GM13977 (cell line): Measurements from ENCODE around the gene RASGRF1.
"Not testable (repeated sequence)": the region's sequence is repeated elsewhere in the genome, so short reads cannot be mapped to it uniquely, and the experiment has no call there.

Source experiments
- DNase-seq: peaks from one replicate; pipeline ENCODE4 v3.0.0; 2012; ENCODE audit warnings: low spot score
- in situ Hi-C: fragments of 300-500 bp; cut with MboI; formaldehyde crosslinking; loops from one replicate; pipeline ENCODE4 v1.12.0; 2022; ENCODE audit warnings: low sequenced_read_pairs, low pct_unique_long_range_greater_than_20kb, mixed read lengths, inconsistent platforms; ENCODE audit not compliant: unreplicated experiment
- TF ChIP-seq, protein P1 (sequence below): IDR thresholded peaks from 2 replicates; pipeline ENCODE4 v1.5.1; 2012; ENCODE audit warnings: mild to moderate bottlenecking, control low read depth; ENCODE audit not compliant: insufficient read depth; ENCODE audit errors: extremely low read depth, missing control alignments

RASGRF1 gene

DNA sequence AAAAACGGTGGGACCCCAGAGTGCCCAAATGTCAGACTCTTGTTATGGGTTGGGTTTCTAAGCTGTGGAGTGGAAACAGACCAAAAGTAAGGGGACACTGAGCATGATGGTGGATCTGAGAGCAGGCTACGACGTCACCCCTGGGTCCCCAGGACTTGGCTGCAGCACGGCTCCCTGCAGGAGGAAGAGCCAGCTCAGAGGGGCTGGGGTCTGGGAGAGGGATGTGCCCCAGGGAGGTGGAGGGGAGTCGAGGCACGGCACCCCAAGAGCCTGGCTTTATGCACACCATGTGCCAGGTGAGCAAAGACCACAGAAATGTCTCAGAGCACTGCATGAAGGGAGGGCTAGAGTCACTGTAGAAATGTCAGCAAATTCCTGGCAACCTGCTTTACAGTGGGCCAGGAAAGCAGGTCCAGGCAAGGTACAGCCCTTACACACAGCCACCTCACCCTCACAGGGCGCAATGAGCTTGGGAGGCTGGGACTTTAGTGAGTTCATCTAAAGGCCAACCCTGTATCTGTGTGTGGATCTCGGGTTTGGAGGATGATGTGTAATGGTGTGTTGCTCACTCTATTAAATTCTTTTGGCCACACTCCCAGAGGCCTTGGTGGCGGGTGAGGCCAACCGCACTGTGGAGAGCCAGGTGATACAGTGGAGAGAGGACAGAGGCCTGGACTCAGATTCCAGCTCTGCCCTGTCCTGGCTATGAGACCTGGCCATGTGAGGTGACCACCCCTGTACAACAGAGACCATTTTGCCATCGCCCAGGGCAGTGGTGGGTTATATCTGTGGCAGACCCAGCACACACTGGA, 159.8 kb downstream of the RASGRF1 start:
- no peak for DNase-seq
- in situ Hi-C loops: no loop called here
- TF ChIP-seq, protein P1, sequence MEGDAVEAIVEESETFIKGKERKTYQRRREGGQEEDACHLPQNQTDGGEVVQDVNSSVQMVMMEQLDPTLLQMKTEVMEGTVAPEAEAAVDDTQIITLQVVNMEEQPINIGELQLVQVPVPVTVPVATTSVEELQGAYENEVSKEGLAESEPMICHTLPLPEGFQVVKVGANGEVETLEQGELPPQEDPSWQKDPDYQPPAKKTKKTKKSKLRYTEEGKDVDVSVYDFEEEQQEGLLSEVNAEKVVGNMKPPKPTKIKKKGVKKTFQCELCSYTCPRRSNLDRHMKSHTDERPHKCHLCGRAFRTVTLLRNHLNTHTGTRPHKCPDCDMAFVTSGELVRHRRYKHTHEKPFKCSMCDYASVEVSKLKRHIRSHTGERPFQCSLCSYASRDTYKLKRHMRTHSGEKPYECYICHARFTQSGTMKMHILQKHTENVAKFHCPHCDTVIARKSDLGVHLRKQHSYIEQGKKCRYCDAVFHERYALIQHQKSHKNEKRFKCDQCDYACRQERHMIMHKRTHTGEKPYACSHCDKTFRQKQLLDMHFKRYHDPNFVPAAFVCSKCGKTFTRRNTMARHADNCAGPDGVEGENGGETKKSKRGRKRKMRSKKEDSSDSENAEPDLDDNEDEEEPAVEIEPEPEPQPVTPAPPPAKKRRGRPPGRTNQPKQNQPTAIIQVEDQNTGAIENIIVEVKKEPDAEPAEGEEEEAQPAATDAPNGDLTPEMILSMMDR: no peak

DNA sequence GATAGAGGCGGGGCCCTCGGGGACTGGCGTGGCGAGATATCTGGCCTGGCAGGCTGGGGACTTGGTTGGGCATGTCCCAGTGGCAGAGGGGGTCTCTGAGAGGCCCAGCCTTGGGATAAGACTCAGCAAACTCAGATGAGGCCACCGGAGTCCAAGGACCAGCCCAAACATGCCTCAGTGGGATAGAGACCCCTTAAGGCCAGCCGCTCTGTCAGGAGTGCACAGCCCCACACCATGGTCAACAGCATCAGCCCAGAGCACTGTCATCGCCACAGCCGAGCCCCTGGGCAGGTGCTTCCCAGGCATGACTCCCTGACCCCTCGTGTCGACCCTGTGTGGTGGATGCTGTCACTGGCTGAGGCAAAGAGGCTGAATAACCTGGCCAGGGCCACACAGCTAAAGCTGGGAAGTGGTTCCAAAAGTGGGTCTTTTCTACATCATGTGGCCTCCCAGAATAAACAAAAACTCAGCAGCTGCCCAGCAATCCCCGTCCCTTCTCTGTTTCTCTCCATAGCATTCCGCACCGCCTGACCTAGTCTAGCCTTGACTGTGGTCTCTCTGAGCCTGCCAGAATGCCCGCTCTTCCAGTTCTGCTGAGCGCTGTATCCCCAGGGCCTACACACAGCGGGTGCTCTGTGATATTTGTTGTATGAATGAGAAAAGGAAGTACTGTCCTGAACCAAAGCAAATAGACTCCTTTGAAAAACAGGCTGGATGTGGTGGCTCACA, 160.9 kb downstream of the RASGRF1 start:
- in situ Hi-C loops: no loop called here
- TF ChIP-seq, protein P1: no peak
- DNase-seq: no peak

DNA sequence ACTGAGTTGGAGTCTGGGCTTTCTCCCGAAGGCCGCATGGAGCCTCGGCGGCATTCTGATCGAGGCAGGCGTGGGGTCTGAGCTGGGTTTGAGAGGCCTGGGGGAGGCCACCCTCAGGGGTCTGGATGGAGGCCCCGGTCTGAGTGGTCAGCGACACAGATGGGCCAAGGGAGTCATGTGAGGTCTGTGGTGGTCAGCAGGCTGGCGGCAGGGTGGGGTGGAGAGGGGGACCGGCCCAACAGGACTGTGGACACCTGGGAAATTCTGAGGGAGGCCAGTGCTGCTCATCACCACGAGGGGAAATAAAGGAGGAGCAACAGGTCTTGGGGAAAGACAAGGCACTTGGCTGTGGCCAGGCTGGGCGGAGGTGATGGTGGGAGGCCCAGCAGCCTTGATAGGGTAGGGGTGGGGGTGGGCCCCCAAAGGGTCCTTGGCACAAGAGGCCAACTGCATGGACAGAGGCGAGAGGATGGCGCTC, 161.9 kb downstream of the RASGRF1 start:
- in situ Hi-C loops: no loop called here
- DNase-seq: no peak
- TF ChIP-seq, protein P1: no peak

DNA sequence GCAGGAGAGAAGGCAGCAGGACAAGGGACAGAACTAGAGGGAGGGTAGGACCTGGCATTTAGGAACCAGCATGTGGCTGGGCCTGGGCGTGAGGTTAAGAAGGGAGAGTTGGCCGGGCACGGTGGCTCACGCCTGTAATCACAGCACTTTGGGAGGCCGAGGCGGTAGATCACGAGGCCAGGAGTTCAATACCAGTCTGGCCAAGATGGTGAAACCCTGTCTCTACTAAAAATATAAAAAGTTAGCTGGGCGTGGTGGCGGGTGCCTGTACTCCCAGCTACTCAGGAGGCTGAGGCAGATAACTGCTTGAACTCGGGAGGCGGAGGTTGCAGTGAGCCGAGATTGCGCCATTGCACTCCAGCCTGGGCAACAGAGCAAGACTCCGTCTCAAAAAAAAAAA, 162.4 kb downstream of the RASGRF1 start:
- DNase-seq, in situ Hi-C loops: not testable (repeated sequence)

DNA sequence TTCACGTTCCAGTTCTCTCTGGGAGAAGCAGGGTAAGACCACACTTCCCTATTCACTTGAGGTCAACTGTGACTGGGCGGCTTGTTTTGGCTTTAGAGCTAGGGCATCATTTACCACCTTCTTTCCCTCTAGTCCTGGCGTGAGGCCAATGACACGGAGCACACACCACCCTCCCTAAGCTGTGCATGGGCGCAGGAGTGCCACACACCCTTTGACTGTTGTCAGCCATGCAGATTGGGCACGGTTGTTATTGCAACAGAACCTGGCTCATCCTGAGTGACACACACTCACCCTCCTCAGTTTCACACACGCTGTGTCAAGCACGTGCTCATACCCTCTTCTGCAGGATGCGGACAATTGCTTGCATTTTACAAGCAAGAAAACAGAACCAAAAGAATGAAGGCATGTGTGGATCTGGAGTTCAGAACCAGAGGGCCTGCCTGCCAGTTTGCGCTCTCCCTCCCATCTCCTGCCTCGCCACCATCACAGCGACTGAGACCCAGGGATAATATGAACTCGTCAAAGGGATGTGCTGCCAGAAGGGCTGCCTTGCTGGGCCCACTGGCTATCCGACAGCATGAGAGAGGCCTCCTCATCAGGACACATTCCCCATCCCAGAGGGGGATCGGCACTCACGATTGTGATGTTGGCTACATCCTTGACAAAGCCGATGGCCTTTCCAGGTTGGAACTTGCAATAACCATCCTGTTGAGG, 163.3 kb downstream of the RASGRF1 start:
- in situ Hi-C loops: no loop called here
- TF ChIP-seq, protein P1: no peak
- DNase-seq: no peak

DNA sequence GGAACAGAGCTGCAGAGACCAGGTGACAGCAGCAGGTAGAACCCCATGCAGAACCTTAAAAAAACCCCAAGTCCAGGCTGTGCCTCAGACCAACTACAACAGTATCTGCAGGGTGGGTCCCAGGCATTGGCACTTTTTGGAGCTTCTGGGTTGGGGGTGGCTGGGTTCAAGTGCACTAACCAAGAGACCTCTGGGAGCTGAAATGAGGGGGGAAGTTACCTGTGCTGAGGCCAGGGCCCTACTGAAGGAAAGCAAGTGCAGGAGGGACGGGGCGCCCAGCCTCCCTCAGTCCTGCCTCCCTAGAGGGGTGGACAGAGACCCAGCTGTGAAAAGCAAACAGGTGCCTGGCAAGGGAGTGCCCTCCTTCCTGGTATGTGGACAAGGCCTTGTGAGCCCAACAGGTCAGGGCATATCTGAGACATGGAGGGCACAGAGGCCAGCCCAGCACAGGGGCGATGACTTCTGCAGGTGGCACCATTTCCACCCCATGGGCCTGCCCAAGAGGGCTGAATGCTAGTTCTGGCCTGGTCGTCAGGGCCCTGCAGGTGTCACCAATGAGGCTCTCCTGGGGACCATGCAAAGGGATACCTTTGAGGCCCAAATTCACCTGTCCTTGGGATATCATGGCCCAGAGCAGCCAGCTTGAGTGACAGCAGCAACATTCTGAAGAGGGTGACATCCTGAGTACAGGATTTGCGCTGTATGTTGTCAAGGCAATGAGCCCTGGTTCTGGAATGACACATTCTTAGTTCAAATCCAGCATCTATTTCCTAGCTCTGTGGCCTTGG, 164.4 kb downstream of the RASGRF1 start:
- in situ Hi-C loops: no loop called here
- no peak for DNase-seq
- TF ChIP-seq, protein P1: no peak
